Measurements from ENCODE around the gene SRL. TPM values are rescaled to one million over a fixed set of nuclear protein-coding genes. Genes with fewer than 3 reads are reported as not detected.

SRL gene
- total RNA-seq, 1 experiment from 2014 or later, result 0.11 TPM

- DNase-seq (ENCODE audit: low spot score) (no peak), ATAC-seq (peak; percentile 51)
- peaks cover 6% of the 10 kb centered on the region; the same call in 1 of the 2 replicates for H3K36me3 Mint-ChIP-seq
- TF ChIP-seq E2F5 (CRISPR knock-in tag; IDR thresholded peaks at IDR 0.05) (no peak), ZNF121 (CRISPR knock-in tag; IDR thresholded peaks at IDR 0.05) (0 out of 2 replicates have a peak, but pooled peaks have one; percentile 5)
- CTCF ChIA-PET, result interaction anchor here (0.9 to 4.9 kb wide), 6 partner anchors 9 to 306 kb away, joined by 3 to 30 read pairs (median 3); no protein-coding TSS in a partner anchor
- no peaks in the 10 kb centered on the region; the same call in 1 of the 2 replicates for H3K27me3 Mint-ChIP-seq (ENCODE audit: low read depth)
- no peak overlapping the region for H3K4me3 Mint-ChIP-seq
- H3K27ac Mint-ChIP-seq, result no peak overlapping the region
- peaks cover 27% of the 10 kb centered on the region for H3K4me1 Mint-ChIP-seq
- POLR2A ChIA-PET, result interaction anchor here (1.3 kb wide), 1 partner anchor 10 kb away, joined by 3 read pairs; no protein-coding TSS in a partner anchor
- peaks cover 11% of the 10 kb centered on the region for H3K9me3 Mint-ChIP-seq
These were observed 2.6 kb upstream of the SRL start for GRCh38 chr16:4244254-4245076.

DNA sequence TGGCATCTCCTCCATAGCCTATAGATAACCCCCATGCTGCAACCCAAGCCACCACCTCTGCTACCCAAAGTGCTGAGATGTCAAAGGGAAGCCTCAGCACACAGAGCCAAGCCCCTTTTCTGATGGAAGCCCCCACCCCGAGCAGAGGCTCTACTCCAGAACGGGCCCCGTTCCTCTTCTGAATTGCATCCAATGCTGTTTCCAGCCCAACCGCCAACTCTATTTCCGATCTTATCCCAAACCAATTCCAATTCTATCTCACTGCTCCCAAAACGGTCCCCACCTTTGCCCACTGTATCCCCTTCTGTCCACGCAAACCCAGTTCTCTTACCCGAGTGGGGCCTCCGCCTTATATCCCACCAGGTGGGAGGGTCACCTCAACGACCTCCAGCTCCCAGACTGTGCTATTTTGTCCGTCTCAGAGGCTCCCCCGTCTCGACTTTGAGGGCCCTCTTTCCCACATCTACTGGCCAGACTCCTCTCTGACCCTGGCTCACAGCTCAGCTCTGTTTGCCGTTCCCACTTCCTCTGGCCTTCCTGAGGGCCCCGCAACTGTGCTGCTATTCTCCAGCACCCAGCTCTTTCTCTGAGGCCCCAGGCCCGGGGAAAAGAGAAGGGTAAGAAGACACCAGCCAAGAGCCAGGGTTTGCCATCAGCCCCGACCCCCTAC, 487 bp downstream of the SRL start:
- DNase-seq (ENCODE audit: low spot score) (no peak), ATAC-seq (no peak)
- CTCF ChIA-PET, result interaction anchor here (1.1 to 4.9 kb wide), 3 partner anchors 12 to 325 kb away, joined by 3 to 30 read pairs (median 4); no protein-coding TSS in a partner anchor
- H3K36me3 Mint-ChIP-seq, result peaks cover 6% of the 10 kb centered on the region; the same call in 1 of the 2 replicates
- H3K4me3 Mint-ChIP-seq, result no peak overlapping the region
- H3K27ac Mint-ChIP-seq, result no peak overlapping the region
- no peaks in the 10 kb centered on the region for H3K27me3 Mint-ChIP-seq (ENCODE audit: low read depth)
- peaks cover 25% of the 10 kb centered on the region for H3K4me1 Mint-ChIP-seq
- H3K9me3 Mint-ChIP-seq, result peaks cover 11% of the 10 kb centered on the region
- POLR2A ChIA-PET, result interaction anchor here (1.3 kb wide), 1 partner anchor 12 kb away, joined by 5 read pairs; no protein-coding TSS in a partner anchor
- TF ChIP-seq MAX (CRISPR knock-in tag; IDR thresholded peaks at IDR 0.05) (no peak), PRRX2 (CRISPR knock-in tag; IDR thresholded peaks at IDR 0.05) (no peak), ZNF317 (CRISPR knock-in tag; IDR thresholded peaks at IDR 0.05; ENCODE audit: borderline replicate concordance, low read depth) (no peak), TEAD1 (CRISPR knock-in tag; IDR thresholded peaks at IDR 0.05) (no peak), ZNF121 (CRISPR knock-in tag; IDR thresholded peaks at IDR 0.05) (no peak), PREB (CRISPR knock-in tag; IDR thresholded peaks at IDR 0.05; ENCODE audit: borderline replicate concordance) (no peak), CBFB (CRISPR knock-in tag; IDR thresholded peaks at IDR 0.05; ENCODE audit: low read depth) (no peak), E2F4 (CRISPR knock-in tag; IDR thresholded peaks at IDR 0.05; ENCODE audit: borderline replicate concordance, low read depth) (no peak), MYBL2 (CRISPR knock-in tag; IDR thresholded peaks at IDR 0.05) (no peak), FOXP4 (CRISPR knock-in tag; IDR thresholded peaks at IDR 0.05) (no peak), ESRRA (CRISPR knock-in tag; IDR thresholded peaks at IDR 0.05; ENCODE audit: borderline replicate concordance) (no peak)
- TF ChIP-seq, protein P1, sequence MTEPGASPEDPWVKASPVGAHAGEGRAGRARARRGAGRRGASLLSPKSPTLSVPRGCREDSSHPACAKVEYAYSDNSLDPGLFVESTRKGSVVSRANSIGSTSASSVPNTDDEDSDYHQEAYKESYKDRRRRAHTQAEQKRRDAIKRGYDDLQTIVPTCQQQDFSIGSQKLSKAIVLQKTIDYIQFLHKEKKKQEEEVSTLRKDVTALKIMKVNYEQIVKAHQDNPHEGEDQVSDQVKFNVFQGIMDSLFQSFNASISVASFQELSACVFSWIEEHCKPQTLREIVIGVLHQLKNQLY (CRISPR knock-in tag; IDR thresholded peaks at IDR 0.05), result no peak
